Measurements from ENCODE around the gene IL9R.
"Not testable (repeated sequence)": the region's sequence is repeated elsewhere in the genome, so short reads cannot be mapped to it uniquely, and the experiment has no call there.

The IL9R gene

GRCh38 chrX:155998761-155999510 lies 1.4 kb downstream of the IL9R start:
- no peak for DNase-seq (ENCODE audit: low read depth, low spot score)

GRCh38 chrX:155999751-156000150 lies 2.3 kb downstream of the IL9R start:
- DNase-seq (ENCODE audit: low read depth, low spot score): not testable (repeated sequence)

GRCh38 chrX:156000361-156000926 lies 2.9 kb downstream of the IL9R start:
- DNase-seq (ENCODE audit: low read depth, low spot score): no peak

- DNase-seq (ENCODE audit: low read depth, low spot score): no peak
Measured at GRCh38 chrX:156001001-156001666, 3.6 kb downstream of the IL9R start.

GRCh38 chrX:156001667-156002021 lies 4.1 kb downstream of the IL9R start:
- DNase-seq (ENCODE audit: low read depth, low spot score): no peak

GRCh38 chrX:156002507-156002906 lies 5.0 kb downstream of the IL9R start:
- no peak for DNase-seq (ENCODE audit: low read depth, low spot score)

- no peak for DNase-seq (ENCODE audit: low read depth, low spot score)
Measured at GRCh38 chrX:156003486-156004185, 6.1 kb downstream of the IL9R start.

GRCh38 chrX:156004256-156004655 lies 6.8 kb downstream of the IL9R start:
- DNase-seq (ENCODE audit: low read depth, low spot score): no peak

GRCh38 chrX:156004740-156005139 lies 7.2 kb downstream of the IL9R start:
- DNase-seq (ENCODE audit: low read depth, low spot score): no peak

- no peak for DNase-seq (ENCODE audit: low read depth, low spot score)
Measured at GRCh38 chrX:156005144-156005543, 7.6 kb downstream of the IL9R start.

- not testable (repeated sequence) for DNase-seq (ENCODE audit: low read depth, low spot score)
Measured at GRCh38 chrX:156006468-156006867, 9.0 kb downstream of the IL9R start.

- not testable (repeated sequence) for DNase-seq (ENCODE audit: low read depth, low spot score)
Measured at GRCh38 chrX:156008379-156008778, 10.9 kb downstream of the IL9R start.

GRCh38 chrX:156008915-156009314 lies 11.4 kb downstream of the IL9R start:
- no peak for DNase-seq (ENCODE audit: low read depth, low spot score)

GRCh38 chrX:156009691-156010090 lies 12.2 kb downstream of the IL9R start:
- DNase-seq (ENCODE audit: low read depth, low spot score): not testable (repeated sequence)

- DNase-seq (ENCODE audit: low read depth, low spot score): not testable (repeated sequence)
Measured at GRCh38 chrX:156013286-156013953, 15.9 kb downstream of the IL9R start.

GRCh38 chrX:156019846-156020245 lies 22.4 kb downstream of the IL9R start:
- not testable (repeated sequence) for DNase-seq (ENCODE audit: low read depth, low spot score)

GRCh38 chrX:156023002-156023401 lies 25.5 kb downstream of the IL9R start:
- DNase-seq (ENCODE audit: low read depth, low spot score): not testable (repeated sequence)

- DNase-seq (ENCODE audit: low read depth, low spot score): not testable (repeated sequence)
Measured at GRCh38 chrX:156024949-156025492, 27.5 kb downstream of the IL9R start.

GRCh38 chrX:156028653-156029237 lies 31.2 kb downstream of the IL9R start:
- not testable (repeated sequence) for DNase-seq (ENCODE audit: low read depth, low spot score)

GRCh38 chrX:156029296-156029695 lies 31.8 kb downstream of the IL9R start:
- DNase-seq (ENCODE audit: low read depth, low spot score): not testable (repeated sequence)

All from activated naive CD8-positive, alpha-beta T cell treated with anti-CD3 and anti-CD28 coated beads, Interleukin-2, amount 50 U/mL, for 16 hours (primary cell).